Measurements from ENCODE around the gene ANAPC7. TPM values are rescaled to one million over a fixed set of nuclear protein-coding genes. Genes with fewer than 3 reads are reported as not detected.
A peak's percentile ranks its signal among the peaks of the same experiment; 100 is the strongest.

ANAPC7 gene
- total RNA-seq, 4 donors from 2014 or later: 31.6 to 66.0 (median 50.7) TPM

- H3K27ac ChIP-seq: peak overlapping the region in 1 of 4 donors; percentile 36
- no peaks in the 10 kb centered on the region for H3K27me3 ChIP-seq
- DNase-seq: peak in 1 of 3 donors; percentile 38
- H3K36me3 ChIP-seq: peaks cover 0 to 99% (median 5%) of the 10 kb centered on the region in 3 donors
- H3K4me1 ChIP-seq: no peaks in the 10 kb centered on the region
- no peak for TF ChIP-seq POLR2A (IDR thresholded peaks at IDR 0.05)
- TF ChIP-seq CTCF (IDR thresholded peaks at IDR 0.05): peak in 2 of 6 experiments; percentile 10 to 12
- no peak overlapping the region for H3K4me3 ChIP-seq
- H3K9me3 ChIP-seq: no peaks in the 10 kb centered on the region
These were observed 64.8 kb downstream of the ANAPC7 start for GRCh38 chr12:110338754-110339153.

- Histone ChIP-seq H3K4me3 (no peak overlapping the region), H3K27me3 (no peaks in the 10 kb centered on the region), H3K36me3 (peaks cover 0 to 99% (median 4%) of the 10 kb centered on the region in 3 donors), H3K4me1 (no peaks in the 10 kb centered on the region), H3K9me3 (no peaks in the 10 kb centered on the region), H3K27ac (peak overlapping the region in 1 of 4 donors; percentile 36)
- no peak for TF ChIP-seq POLR2A (IDR thresholded peaks at IDR 0.05)
- DNase-seq: peak in 1 of 3 donors; percentile 14
These were observed 65.4 kb downstream of the ANAPC7 start for GRCh38 chr12:110337912-110338710.

- Histone ChIP-seq H3K9me3 (no peaks in the 10 kb centered on the region), H3K27me3 (no peaks in the 10 kb centered on the region), H3K36me3 (peaks cover 0 to 95% (median 0%) of the 10 kb centered on the region in 3 donors), H3K4me3 (no peak overlapping the region), H3K4me1 (no peaks in the 10 kb centered on the region), H3K27ac (no peak overlapping the region)
- TF ChIP-seq CTCF (IDR thresholded peaks at IDR 0.05) (no peak), POLR2A (IDR thresholded peaks at IDR 0.05) (no peak)
- DNase-seq: no peak
These were observed 67.9 kb downstream of the ANAPC7 start for GRCh38 chr12:110335481-110336045.

- Histone ChIP-seq H3K4me1 (no peaks in the 10 kb centered on the region), H3K36me3 (peaks cover 0 to 95% (median 0%) of the 10 kb centered on the region in 3 donors), H3K4me3 (no peak overlapping the region), H3K27ac (no peak overlapping the region), H3K9me3 (no peaks in the 10 kb centered on the region), H3K27me3 (no peaks in the 10 kb centered on the region)
- TF ChIP-seq POLR2A (IDR thresholded peaks at IDR 0.05): no peak
- no peak for TF ChIP-seq CTCF (IDR thresholded peaks at IDR 0.05)
- DNase-seq: no peak
These were observed 70.3 kb downstream of the ANAPC7 start for GRCh38 chr12:110333201-110333600.

GRCh38 chr12:110330544-110330943 is 73.0 kb downstream of the ANAPC7 start:
- DNase-seq: no peak
- TF ChIP-seq CTCF (IDR thresholded peaks at IDR 0.05) (no peak), POLR2A (IDR thresholded peaks at IDR 0.05) (no peak)
- Histone ChIP-seq H3K27ac (no peak overlapping the region), H3K9me3 (no peaks in the 10 kb centered on the region), H3K4me3 (no peak overlapping the region), H3K4me1 (no peaks in the 10 kb centered on the region), H3K36me3 (peaks cover 0 to 93% (median 4%) of the 10 kb centered on the region in 3 donors), H3K27me3 (no peaks in the 10 kb centered on the region)

GRCh38 chr12:110330124-110330523 is 73.4 kb downstream of the ANAPC7 start:
- no peak for TF ChIP-seq POLR2A (IDR thresholded peaks at IDR 0.05)
- TF ChIP-seq CTCF (IDR thresholded peaks at IDR 0.05): no peak
- Histone ChIP-seq H3K27ac (no peak overlapping the region), H3K4me1 (no peaks in the 10 kb centered on the region), H3K36me3 (peaks cover 0 to 93% (median 4%) of the 10 kb centered on the region in 3 donors), H3K9me3 (no peaks in the 10 kb centered on the region), H3K27me3 (no peaks in the 10 kb centered on the region), H3K4me3 (no peak overlapping the region)
- no peak for DNase-seq
